ENCODE results near the gene RASAL3.
A peak's percentile ranks its signal among the peaks of the same experiment; 100 is the strongest.

The RASAL3 gene

DNA sequence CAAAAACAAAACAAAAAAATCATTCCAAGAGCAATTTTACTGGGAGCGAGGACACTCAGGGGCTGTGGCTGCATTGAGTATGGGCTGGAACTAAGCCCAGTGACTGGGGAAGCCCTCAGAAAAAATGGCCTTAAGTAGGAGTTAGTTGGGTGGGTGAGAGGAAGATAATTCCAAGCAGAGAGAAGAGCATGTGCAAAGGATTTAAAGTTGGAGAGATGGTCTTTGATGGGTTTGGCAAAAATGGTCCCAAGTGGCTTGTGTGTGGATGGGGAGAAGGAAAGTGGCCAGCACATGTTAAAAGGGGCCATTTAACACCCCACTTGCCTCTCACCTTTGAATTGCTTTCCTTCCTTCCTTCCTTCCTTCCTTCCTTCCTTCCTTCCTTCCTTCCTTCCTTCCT lies 37.3 kb upstream of the RASAL3 start:
- no peak overlapping the region for H3K27ac ChIP-seq
- TF ChIP-seq, protein P1, sequence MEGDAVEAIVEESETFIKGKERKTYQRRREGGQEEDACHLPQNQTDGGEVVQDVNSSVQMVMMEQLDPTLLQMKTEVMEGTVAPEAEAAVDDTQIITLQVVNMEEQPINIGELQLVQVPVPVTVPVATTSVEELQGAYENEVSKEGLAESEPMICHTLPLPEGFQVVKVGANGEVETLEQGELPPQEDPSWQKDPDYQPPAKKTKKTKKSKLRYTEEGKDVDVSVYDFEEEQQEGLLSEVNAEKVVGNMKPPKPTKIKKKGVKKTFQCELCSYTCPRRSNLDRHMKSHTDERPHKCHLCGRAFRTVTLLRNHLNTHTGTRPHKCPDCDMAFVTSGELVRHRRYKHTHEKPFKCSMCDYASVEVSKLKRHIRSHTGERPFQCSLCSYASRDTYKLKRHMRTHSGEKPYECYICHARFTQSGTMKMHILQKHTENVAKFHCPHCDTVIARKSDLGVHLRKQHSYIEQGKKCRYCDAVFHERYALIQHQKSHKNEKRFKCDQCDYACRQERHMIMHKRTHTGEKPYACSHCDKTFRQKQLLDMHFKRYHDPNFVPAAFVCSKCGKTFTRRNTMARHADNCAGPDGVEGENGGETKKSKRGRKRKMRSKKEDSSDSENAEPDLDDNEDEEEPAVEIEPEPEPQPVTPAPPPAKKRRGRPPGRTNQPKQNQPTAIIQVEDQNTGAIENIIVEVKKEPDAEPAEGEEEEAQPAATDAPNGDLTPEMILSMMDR (conservative IDR thresholded peaks at IDR 0.05): no peak

DNA sequence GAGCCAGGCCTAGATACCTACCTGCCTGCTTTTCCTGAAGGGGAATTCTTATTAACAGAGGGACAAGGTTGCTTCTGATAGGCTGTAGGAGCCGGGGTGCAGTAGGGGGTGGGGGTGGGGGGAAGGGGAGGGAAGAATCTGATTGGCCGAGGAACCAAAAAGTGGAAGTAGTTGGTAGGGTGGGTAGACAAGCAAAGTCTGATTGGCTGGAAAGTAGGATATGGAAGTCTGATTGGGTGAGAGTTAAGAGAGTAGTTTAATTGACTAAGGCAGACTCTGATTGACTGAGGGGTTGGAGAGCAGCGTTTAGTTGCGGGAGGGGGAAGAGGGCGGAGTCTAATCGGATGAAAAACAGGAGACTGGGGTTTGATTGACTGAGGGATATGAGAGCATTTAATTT lies 34.6 kb upstream of the RASAL3 start:
- H3K27ac ChIP-seq: peak overlapping the region; percentile 87
- TF ChIP-seq, protein P1 (conservative IDR thresholded peaks at IDR 0.05): no peak

DNA sequence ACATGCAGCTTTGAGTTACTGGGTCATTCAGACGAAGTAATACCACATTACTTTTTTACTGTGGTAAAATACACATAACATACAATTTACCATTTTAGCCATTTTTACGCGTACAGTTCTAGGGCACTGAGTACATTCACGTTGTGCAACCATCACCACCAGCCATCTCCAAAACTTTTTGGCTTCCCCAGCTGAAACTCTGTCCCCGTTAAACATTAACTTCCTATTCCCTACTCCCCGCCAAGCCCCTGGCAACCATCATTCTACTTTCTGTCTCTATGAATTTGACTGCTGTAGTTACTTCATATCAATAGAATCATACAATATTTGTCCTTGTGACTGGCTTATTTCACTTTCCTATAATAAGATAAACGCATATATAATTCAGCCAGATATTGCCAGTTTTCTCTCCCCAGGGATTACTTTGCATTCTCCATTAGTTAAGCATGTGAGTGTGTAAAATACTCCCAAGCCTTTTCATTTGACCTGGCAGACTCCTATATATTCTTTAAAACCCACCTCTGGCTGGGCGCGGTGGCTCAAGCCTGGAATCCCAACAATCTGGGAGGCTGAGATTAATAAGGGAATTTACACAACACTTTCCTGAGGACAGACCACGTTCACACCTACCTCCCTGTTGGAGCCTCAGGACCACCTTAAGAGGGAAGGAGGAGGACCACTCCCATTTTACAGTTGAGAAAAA lies 34.0 kb upstream of the RASAL3 start:
- TF ChIP-seq, protein P1 (conservative IDR thresholded peaks at IDR 0.05): no peak
- H3K27ac ChIP-seq: peak overlapping the region; percentile 87

DNA sequence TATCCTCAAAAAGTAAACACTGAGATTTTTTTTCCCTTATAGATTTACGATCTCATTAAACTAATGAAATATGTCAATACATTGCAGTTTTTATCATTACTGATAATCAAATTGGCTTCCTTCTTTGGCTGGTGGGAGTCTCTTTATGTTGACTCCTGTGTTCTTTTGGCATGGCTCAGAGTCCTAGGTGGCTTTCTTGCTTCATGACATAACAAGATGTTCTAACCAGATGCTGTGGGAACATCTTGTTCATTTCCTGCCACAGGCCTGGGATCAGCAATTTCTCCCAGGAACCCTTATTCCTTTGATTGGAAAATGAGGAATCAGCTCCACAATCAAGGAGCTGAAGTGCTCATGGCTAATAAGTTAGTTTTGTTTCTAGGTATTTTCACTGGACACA lies 30.8 kb upstream of the RASAL3 start:
- TF ChIP-seq, protein P1 (conservative IDR thresholded peaks at IDR 0.05): no peak
- peak overlapping the region; percentile 87 for H3K27ac ChIP-seq

DNA sequence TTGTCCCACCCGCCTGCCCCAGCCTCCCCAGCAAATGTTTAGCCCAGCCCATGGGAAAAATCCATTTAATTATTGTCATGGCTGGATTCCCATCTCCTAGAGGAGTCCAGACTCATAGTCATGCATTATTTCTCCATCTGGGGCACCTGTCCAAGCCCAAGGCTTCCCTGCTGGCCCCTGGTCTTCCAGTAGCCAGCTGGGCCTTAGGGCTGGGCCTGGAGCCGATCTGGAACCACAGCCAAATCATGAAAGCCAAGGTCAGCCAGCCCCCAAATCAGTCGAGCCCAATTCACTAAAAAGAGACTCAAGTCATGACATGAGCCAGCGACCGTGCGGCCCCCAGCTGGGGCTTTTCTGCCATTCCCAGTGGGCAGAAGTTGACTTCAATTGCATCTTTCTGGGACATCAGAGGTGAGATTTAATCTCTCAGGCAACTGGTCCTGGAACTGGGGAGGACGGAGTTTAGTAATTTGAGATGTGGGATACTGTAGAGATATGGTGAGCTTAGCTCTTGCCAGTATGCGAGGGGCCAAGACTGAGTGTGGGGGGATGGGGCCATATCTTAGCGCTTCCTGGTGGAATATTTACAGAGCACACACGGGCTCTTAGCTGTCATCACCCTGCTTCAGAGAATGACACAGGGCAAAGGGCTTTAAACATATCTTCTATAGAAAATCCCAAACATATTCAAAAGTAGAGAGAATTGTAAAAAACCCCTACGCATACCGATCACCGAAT lies 24.3 kb upstream of the RASAL3 start:
- H3K27ac ChIP-seq: peak overlapping the region; percentile 39
- TF ChIP-seq, protein P1 (conservative IDR thresholded peaks at IDR 0.05): no peak

DNA sequence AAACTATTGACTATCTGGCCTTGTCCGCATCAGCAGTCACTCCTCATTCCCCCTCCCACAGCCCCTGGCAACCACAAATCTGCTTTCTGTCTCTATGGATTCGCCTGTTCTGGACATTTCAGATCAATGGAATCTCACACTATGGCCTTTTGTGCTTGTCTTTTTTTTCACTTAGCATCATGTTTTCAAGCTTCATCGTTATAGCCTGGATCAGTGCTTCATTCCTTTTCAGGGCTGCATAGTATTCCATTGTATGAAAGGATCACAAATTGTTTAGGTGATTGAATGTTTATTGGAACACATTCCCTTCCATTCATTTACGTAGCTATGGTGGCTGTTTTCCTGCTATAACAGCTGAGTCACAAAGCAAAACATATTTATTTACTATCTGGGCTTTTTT lies 22.7 kb upstream of the RASAL3 start:
- H3K27ac ChIP-seq: peak overlapping the region; percentile 78
- TF ChIP-seq, protein P1 (conservative IDR thresholded peaks at IDR 0.05): no peak

DNA sequence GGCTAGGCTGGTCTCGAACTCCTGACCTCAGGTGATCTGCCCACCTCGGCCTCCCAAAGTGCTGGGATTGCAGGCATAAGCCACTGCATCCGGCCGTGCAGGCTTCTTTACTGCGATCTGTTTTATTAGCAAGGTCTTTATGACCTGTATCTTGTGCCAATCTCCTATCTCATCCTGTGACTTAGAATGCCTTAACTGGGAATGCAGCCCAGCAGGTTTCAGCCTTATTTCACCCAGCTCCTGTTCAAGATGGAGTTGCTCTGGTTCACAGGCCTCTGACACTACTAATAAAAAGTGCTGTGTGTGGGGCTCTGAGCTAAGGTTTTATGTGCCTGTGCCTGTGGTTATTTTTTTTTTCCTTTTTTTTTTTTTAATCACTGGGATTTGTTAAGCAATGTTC lies 21.4 kb upstream of the RASAL3 start:
- peak overlapping the region; percentile 78 for H3K27ac ChIP-seq

DNA sequence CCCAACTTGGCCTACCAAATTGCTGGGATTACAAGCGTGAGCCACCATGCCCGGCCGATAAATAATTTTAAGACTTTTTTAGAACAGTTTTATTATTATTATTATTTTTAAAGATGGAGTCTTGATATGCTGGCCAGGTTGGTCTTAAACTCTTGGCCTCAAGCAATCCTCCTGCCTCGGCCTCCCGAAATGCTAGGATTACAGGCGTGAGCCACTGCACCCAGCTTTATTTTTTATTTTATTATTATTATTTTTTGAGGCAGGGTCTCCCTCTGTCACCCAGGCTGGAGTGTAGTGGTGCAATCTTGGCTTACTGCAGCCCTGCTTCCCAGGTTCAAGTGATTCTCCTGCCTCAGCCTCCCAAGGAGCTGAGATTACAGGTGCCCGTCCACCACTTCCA lies 16.7 kb upstream of the RASAL3 start:
- H3K27ac ChIP-seq: peak overlapping the region; percentile 96

All from VCaP (cell line).